ENCODE measurements around the gene SSR1.
A peak's percentile ranks its signal among the peaks of the same experiment; 100 is the strongest.
"Not testable (repeated sequence)": the region's sequence is repeated elsewhere in the genome, so short reads cannot be mapped to it uniquely, and the experiment has no call there.

SSR1 gene

GRCh38 chr6:7339007-7339732, 26.2 kb upstream of the SSR1 start:
- H3K27ac ChIP-seq = not testable (repeated sequence)
- peak; percentile 61 for TF ChIP-seq CTCF (IDR thresholded peaks at IDR 0.05)

GRCh38 chr6:7338031-7338430, 25.0 kb upstream of the SSR1 start:
- no peak overlapping the region for H3K27ac ChIP-seq
- TF ChIP-seq CTCF (IDR thresholded peaks at IDR 0.05) = no peak
- no peak for TF ChIP-seq ZFX (IDR thresholded peaks at IDR 0.05; ENCODE audit: borderline replicate concordance)

DNA sequence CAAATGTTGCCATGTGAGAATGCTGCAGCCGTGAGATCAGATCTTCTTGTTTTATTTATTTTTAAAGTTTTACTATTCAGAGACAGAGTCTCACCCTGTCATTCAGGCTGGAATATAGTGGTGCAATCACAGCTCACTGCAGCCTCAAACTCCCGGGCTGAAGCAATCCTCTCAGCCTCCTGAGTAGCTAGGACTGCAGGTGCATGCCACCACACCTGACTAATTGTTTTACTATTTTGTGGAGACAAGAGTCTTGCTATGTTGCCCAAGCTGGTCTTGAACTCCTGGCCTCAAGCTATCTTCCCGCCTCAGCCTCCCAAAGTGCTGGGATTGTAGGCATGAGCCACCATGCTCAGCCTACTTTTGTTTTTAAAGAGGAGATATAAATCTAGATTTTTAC, 22.5 kb upstream of the SSR1 start:
- TF ChIP-seq ZFX (IDR thresholded peaks at IDR 0.05; ENCODE audit: borderline replicate concordance) = no peak
- TF ChIP-seq CTCF (IDR thresholded peaks at IDR 0.05) = no peak
- no peak overlapping the region for H3K27ac ChIP-seq

DNA sequence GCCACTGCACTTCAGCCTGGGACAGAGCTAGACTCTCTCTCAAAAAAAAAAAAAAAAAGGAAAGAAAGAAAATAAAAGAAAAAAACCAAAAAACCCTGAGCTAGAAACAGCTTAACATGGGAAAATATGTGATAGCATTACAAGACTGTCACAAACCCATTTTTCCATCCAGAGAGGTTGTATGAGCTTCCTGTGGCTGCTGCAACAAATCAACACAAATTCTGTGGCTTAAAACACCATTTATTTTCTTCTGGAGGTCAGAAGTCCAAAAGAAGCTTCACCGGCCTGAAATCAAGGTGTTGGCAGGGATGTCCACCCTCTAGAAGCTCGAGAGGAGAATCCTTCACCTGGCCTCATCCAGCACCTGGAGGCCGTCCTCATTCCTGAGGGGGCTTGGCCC, 21.7 kb upstream of the SSR1 start:
- TF ChIP-seq ZFX (IDR thresholded peaks at IDR 0.05; ENCODE audit: borderline replicate concordance) (no peak), CTCF (IDR thresholded peaks at IDR 0.05) (no peak)
- H3K27ac ChIP-seq = no peak overlapping the region

- TF ChIP-seq CTCF (IDR thresholded peaks at IDR 0.05) = no peak
- no peak for TF ChIP-seq ZFX (IDR thresholded peaks at IDR 0.05; ENCODE audit: borderline replicate concordance)
- H3K27ac ChIP-seq = no peak overlapping the region
Measured at GRCh38 chr6:7332090-7332745, 19.2 kb upstream of the SSR1 start.

- no peak for TF ChIP-seq CTCF (IDR thresholded peaks at IDR 0.05)
- TF ChIP-seq ZFX (IDR thresholded peaks at IDR 0.05; ENCODE audit: borderline replicate concordance) = no peak
- H3K27ac ChIP-seq = no peak overlapping the region
Measured at GRCh38 chr6:7331452-7331851, 18.5 kb upstream of the SSR1 start.

DNA sequence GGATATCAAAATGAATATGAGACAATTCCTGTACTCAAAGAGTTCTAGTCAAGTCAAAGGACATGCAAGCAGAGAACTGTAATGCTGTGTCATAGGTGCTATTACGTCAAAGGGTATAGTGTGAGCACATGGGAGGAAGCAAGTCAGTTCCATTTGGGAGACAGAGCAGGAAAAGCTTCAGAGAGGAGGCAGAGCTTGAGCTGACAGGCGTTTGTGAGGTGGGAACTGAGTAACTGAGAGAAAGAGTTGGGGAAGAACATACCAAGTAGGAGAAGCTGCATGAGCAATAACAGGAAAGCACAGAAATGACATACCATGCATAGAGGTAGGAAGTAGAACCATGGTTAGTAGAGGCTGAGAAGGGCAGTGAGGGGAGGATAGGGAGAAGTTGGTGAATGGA, 15.2 kb upstream of the SSR1 start:
- H3K27ac ChIP-seq = no peak overlapping the region
- TF ChIP-seq CTCF (IDR thresholded peaks at IDR 0.05) (no peak), ZFX (IDR thresholded peaks at IDR 0.05; ENCODE audit: borderline replicate concordance) (no peak)

All from 22Rv1 (cell line).